GM20431 (cell line): ENCODE data around the gene TADA2B.

ENCODE experiments used
- in situ Hi-C: fragments of 300-500 bp; cut with MseI, MboI; formaldehyde crosslinking; loops from one replicate; pipeline ENCODE4 v1.15.0; 2020; ENCODE audit warnings: low sequenced_read_pairs; ENCODE audit not compliant: unreplicated experiment

Gene TADA2B

GRCh38 chr4:7043284-7044136 is at the start of gene TADA2B:
Gene TADA2B (plus strand): TSS chr4:7043372. CDS start chr4:7043580, 208 bp downstream.
- in situ Hi-C loops: no loop called here

- in situ Hi-C loops: no loop called here
These were observed 46.7 kb upstream of the TADA2B start for GRCh38 chr4:6996481-6996880.

- in situ Hi-C loops: no loop called here
These were observed 43.7 kb upstream of the TADA2B start for GRCh38 chr4:6999172-7000086.

GRCh38 chr4:7000421-7001176 is 42.6 kb upstream of the TADA2B start:
- in situ Hi-C loops: no loop called here

GRCh38 chr4:7001271-7001670 is 41.9 kb upstream of the TADA2B start:
- in situ Hi-C loops: no loop called here

GRCh38 chr4:7002336-7002735 is 40.8 kb upstream of the TADA2B start:
- in situ Hi-C loops: no loop called here

- in situ Hi-C loops: no loop called here
These were observed 39.8 kb upstream of the TADA2B start for GRCh38 chr4:7003176-7003878.

GRCh38 chr4:7003879-7004240 is 39.3 kb upstream of the TADA2B start:
- in situ Hi-C loops: no loop called here

GRCh38 chr4:7004331-7004730 is 38.8 kb upstream of the TADA2B start:
- in situ Hi-C loops: no loop called here

GRCh38 chr4:7005571-7005970 is 37.6 kb upstream of the TADA2B start:
- in situ Hi-C loops: no loop called here

- in situ Hi-C loops: no loop called here
These were observed 36.8 kb upstream of the TADA2B start for GRCh38 chr4:7006411-7006810.

GRCh38 chr4:7007142-7007907 is 35.8 kb upstream of the TADA2B start:
- in situ Hi-C loops: no loop called here

- in situ Hi-C loops: no loop called here
These were observed 35.2 kb upstream of the TADA2B start for GRCh38 chr4:7007944-7008343.

- in situ Hi-C loops: no loop called here
These were observed 33.6 kb upstream of the TADA2B start for GRCh38 chr4:7009564-7009963.

- in situ Hi-C loops: no loop called here
These were observed 30.0 kb upstream of the TADA2B start for GRCh38 chr4:7013175-7013574.

GRCh38 chr4:7014815-7015214 is 28.4 kb upstream of the TADA2B start:
- in situ Hi-C loops: no loop called here

GRCh38 chr4:7015383-7016035 is 27.7 kb upstream of the TADA2B start:
- in situ Hi-C loops: no loop called here

- in situ Hi-C loops: no loop called here
These were observed 27.1 kb upstream of the TADA2B start for GRCh38 chr4:7016086-7016485.

GRCh38 chr4:7016512-7016911 is 26.7 kb upstream of the TADA2B start:
- in situ Hi-C loops: no loop called here
